ENCODE measurements around the gene TNFSF8.

GRCh38 chr9:114950761-114951160 is 20.4 kb upstream of the TNFSF8 start:
- no peak for TF ChIP-seq POU6F1 (CRISPR knock-in tag; IDR thresholded peaks at IDR 0.05; ENCODE audit: borderline replicate concordance, low read depth)
- TF ChIP-seq ZNF8 (CRISPR knock-in tag; IDR thresholded peaks at IDR 0.05): no peak
- TF ChIP-seq CSDC2 (CRISPR knock-in tag; IDR thresholded peaks at IDR 0.05): no peak
- TF ChIP-seq TSHZ2 (CRISPR knock-in tag; IDR thresholded peaks at IDR 0.05): no peak
- TF ChIP-seq PATZ1 (CRISPR knock-in tag; IDR thresholded peaks at IDR 0.05; ENCODE audit: borderline replicate concordance): no peak
- TF ChIP-seq CREB5 (CRISPR knock-in tag; IDR thresholded peaks at IDR 0.05; ENCODE audit: low read depth): no peak
